Stimulated activated CD4-positive, alpha-beta T cell treated with anti-CD3 and anti-CD28 coated beads, TNF-alpha, amount 100 ng/mL, for 4 hours (primary cell): ENCODE measurements around the gene PDCD1LG2.

Experiments
- DNase-seq, 3 experiments: peaks; one replicate each; pipeline ENCODE4 v3.0.0-alpha.2; 2020; ENCODE audit warnings: low read depth in 3 of 3

The PDCD1LG2 gene

GRCh38 chr9:5611321-5612184, 101.2 kb downstream of the PDCD1LG2 start:
- DNase-seq: no peak

- DNase-seq: no peak
Measured at GRCh38 chr9:5612185-5612530, 101.8 kb downstream of the PDCD1LG2 start.

- DNase-seq: no peak
Measured at GRCh38 chr9:5614192-5614591, 103.9 kb downstream of the PDCD1LG2 start.

- DNase-seq: no peak
Measured at GRCh38 chr9:5614985-5615384, 104.7 kb downstream of the PDCD1LG2 start.

GRCh38 chr9:5617749-5618148, 107.4 kb downstream of the PDCD1LG2 start:
- no peak for DNase-seq

DNA sequence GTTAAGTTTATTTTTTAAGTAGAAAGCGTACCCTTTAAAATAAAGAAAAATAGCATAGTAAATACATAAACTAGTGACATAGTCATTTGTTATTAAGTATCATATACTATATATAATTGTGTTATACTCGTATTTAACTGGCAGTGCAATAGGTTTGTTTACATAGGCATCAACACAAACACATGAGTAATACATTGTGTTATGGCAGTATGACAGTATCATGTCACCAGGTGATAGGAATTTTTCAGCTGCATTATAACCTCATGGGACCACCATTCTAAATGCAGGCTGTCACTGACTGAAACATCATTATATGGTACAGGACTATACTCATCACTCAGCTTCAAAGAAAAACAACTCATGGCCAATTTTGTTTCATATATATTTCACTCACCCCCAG, 110.2 kb downstream of the PDCD1LG2 start:
- no peak for DNase-seq
